Activated CD8-positive, alpha-beta memory T cell treated with anti-CD3 and anti-CD28 coated beads for 1 hour (primary cell): ENCODE measurements around the gene PITPNB.
A peak's percentile ranks its signal among the peaks of the same experiment; 100 is the strongest.

Experiments used
- DNase-seq, 2 donors: peaks; one replicate each; pipeline ENCODE4 v3.0.0-alpha.2; 2020; ENCODE audit warnings: low read depth in 1 of 2; ENCODE audit errors: extremely low read depth in 1 of 2

Gene PITPNB

GRCh38 chr22:27804470-27805297 lies 114.4 kb downstream of the PITPNB start:
- peak in 1 of 2 donors; percentile 22 for DNase-seq

GRCh38 chr22:27803841-27804415 lies 115.1 kb downstream of the PITPNB start:
- no peak for DNase-seq

GRCh38 chr22:27802346-27803073 lies 116.5 kb downstream of the PITPNB start:
- no peak for DNase-seq
